RWPE2 (cell line): ENCODE measurements around the gene PI4KA.
A peak's percentile ranks its signal among the peaks of the same experiment; 100 is the strongest.
"Not testable (repeated sequence)": the region's sequence is repeated elsewhere in the genome, so short reads cannot be mapped to it uniquely, and the experiment has no call there.

Experiments
- ATAC-seq: fragments of 200-7000 bp; cut with Tn5 transposase; 3 replicates; pipeline ENCODE4 v1.9.1; 2021; ENCODE audit warnings: low read depth
- DNase-seq: peaks from one replicate; pipeline ENCODE4 v3.0.0-alpha.2; 2020; ENCODE audit warnings: low spot score
- H3K27ac ChIP-seq: fragments of 450-650 bp; 2 replicates; pipeline ENCODE4 v1.5.1; 2017; ENCODE audit warnings: mild to moderate bottlenecking; ENCODE audit not compliant: poor library complexity, severe bottlenecking
- H3K27me3 ChIP-seq: fragments of 250-450 bp; sonication (Bioruptor Pico); 2 replicates; pipeline ENCODE4 v1.5.1; 2021; ENCODE audit warnings: mild to moderate bottlenecking, moderate library complexity; ENCODE audit not compliant: insufficient read depth, poor library complexity, severe bottlenecking
- H3K36me3 ChIP-seq: fragments of 250-450 bp; sonication (Bioruptor Pico); 2 replicates; pipeline ENCODE4 v1.5.1; 2020; ENCODE audit warnings: low read depth, mild to moderate bottlenecking, moderate library complexity
- H3K4me1 ChIP-seq: fragments of 250-450 bp; sonication (Bioruptor Pico); 2 replicates; pipeline ENCODE4 v1.5.1; 2021; ENCODE audit warnings: mild to moderate bottlenecking, moderate library complexity; ENCODE audit not compliant: insufficient read depth, poor library complexity, severe bottlenecking
- H3K4me3 ChIP-seq: fragments of 250-450 bp; sonication (Bioruptor Pico); 2 replicates; pipeline ENCODE4 v1.5.1; 2021; ENCODE audit warnings: mild to moderate bottlenecking, moderate library complexity; ENCODE audit not compliant: severe bottlenecking
- H3K9me3 ChIP-seq: fragments of 250-450 bp; sonication (Bioruptor Pico); 2 replicates; pipeline ENCODE4 v1.5.1; 2021; ENCODE audit warnings: mild to moderate bottlenecking, moderate library complexity; ENCODE audit not compliant: severe bottlenecking
- TF ChIP-seq, protein P1 (sequence below): fragments of 450-650 bp; IDR thresholded peaks from one replicate; pipeline ENCODE4 v1.5.1; 2017; ENCODE audit warnings: mild to moderate bottlenecking, moderate library complexity; ENCODE audit not compliant: poor library complexity, severe bottlenecking

PI4KA gene

GRCh38 chr22:20904008-20904979 lies 45.7 kb upstream of the PI4KA start:
- Histone ChIP-seq H3K9me3 (no peaks in the 10 kb centered on the region), H3K4me1 (peaks cover 19% of the 10 kb centered on the region), H3K27ac (peak overlapping the region; percentile 68), H3K4me3 (no peak overlapping the region), H3K36me3 (no peaks in the 10 kb centered on the region), H3K27me3 (no peaks in the 10 kb centered on the region)
- peak; percentile 92 for ATAC-seq
- TF ChIP-seq, protein P1, sequence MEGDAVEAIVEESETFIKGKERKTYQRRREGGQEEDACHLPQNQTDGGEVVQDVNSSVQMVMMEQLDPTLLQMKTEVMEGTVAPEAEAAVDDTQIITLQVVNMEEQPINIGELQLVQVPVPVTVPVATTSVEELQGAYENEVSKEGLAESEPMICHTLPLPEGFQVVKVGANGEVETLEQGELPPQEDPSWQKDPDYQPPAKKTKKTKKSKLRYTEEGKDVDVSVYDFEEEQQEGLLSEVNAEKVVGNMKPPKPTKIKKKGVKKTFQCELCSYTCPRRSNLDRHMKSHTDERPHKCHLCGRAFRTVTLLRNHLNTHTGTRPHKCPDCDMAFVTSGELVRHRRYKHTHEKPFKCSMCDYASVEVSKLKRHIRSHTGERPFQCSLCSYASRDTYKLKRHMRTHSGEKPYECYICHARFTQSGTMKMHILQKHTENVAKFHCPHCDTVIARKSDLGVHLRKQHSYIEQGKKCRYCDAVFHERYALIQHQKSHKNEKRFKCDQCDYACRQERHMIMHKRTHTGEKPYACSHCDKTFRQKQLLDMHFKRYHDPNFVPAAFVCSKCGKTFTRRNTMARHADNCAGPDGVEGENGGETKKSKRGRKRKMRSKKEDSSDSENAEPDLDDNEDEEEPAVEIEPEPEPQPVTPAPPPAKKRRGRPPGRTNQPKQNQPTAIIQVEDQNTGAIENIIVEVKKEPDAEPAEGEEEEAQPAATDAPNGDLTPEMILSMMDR = no peak
- peak; percentile 73 for DNase-seq

GRCh38 chr22:20903093-20903492 lies 44.5 kb upstream of the PI4KA start:
- no peaks in the 10 kb centered on the region for H3K9me3 ChIP-seq
- no peak for DNase-seq
- ATAC-seq = no peak
- peaks cover 19% of the 10 kb centered on the region for H3K4me1 ChIP-seq
- H3K36me3 ChIP-seq = no peaks in the 10 kb centered on the region
- no peak overlapping the region for H3K27ac ChIP-seq
- TF ChIP-seq, protein P1 = no peak
- no peak overlapping the region for H3K4me3 ChIP-seq
- H3K27me3 ChIP-seq = no peaks in the 10 kb centered on the region

DNA sequence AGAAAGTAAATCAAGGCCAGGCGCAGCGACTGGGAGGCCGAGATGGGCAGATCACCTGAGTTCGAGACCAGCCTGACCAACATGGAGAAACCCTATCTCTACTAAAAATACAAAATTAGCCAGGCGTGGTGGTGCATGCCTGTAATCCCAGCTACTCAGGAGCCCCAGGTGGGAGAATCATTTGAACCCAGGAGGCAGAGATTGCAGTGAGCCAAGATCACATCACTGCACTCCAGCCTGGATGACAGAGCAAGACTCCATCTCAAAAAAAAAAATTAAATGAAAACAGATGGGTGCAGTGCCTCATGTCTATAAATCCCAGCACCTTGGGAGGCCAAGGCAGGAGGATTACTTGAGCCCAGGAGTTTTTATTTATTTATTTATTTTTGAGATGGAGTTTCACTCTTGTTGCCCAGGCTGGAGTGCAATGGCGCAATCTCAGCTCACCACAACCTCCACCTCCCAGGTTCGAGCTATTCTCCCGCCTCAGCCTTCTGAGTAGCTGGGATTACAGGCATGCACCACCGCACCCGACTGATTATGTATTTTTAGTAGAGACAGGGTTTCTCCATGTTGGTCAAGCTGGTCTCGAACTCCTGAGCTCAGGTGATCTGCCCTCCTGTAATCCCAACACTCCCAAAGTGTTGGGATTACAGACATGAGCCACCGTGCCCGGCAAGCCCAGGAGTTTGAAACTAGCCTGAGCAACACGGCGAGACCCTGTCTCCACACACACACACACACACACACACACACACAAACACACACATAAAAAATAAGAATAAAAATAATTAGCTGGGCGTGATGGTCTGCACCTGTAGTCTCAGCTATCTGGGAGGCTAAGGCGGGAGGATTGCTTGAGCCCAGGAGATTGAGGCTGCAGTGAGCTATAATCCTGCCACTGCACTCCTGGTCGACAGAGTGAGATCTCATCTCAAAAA lies 42.8 kb upstream of the PI4KA start:
- ATAC-seq, H3K4me3 ChIP-seq: not testable (repeated sequence)

DNA sequence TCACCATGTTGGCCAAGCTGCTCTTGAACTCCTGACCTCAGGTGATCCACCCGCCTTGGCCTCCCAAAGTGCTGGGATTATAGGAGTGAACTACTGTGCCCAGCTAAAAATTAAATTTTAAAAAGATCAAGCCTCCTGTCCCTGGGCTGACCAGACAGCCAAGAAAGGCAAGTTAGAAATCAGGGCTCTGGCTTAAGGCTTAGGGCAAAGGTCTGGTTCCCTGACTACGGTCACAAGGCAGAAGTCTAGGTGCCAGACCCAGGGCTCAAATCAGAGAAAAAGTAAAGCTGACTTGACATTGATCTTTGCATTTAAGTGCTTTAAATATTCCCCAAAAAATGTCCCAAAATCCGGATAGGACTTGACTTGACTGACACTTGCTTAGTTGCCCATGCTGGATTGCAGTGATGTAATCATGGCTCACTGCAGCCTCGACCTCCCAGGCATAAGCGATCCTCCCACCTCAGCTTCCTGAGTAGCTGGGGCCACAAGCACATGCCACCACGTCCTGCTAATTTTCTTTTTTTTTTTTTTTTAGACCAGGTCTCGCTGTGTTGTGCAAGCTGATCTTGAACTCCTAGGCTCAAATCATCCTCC lies 41.3 kb upstream of the PI4KA start:
- H3K4me3 ChIP-seq = no peak overlapping the region
- no peaks in the 10 kb centered on the region for H3K27me3 ChIP-seq
- no peaks in the 10 kb centered on the region for H3K36me3 ChIP-seq
- no peaks in the 10 kb centered on the region for H3K9me3 ChIP-seq
- H3K4me1 ChIP-seq = peaks cover 8% of the 10 kb centered on the region
- TF ChIP-seq, protein P1 = no peak
- DNase-seq (no peak), ATAC-seq (no peak)
- no peak overlapping the region for H3K27ac ChIP-seq

More for the DNA sequence above, 42.8 kb upstream of the PI4KA start:
- DNase-seq, H3K27ac ChIP-seq, H3K36me3 ChIP-seq, H3K9me3 ChIP-seq, H3K27me3 ChIP-seq: not testable (repeated sequence)
- peaks cover 19% of the 10 kb centered on the region for H3K4me1 ChIP-seq

DNA sequence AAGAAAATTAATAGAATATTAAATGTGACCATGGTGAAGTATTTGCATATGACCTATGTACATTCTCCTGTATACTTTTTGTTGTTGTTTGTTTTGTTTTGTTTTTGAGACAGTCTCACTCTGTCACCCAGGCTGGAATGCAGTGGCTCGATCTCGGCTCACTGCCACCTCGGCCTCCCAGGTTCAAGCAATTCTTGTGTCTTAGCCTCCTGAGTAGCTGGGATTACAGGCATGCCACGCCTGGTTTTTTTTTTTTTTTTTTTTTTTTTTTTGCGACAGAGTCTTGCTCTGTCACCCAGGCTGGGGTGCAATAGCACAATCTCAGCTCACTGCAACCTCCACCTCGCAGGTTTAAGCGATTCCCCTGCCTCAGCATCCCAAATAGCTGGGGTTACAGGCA lies 39.1 kb upstream of the PI4KA start:
- not testable (repeated sequence) for H3K36me3 ChIP-seq, H3K9me3 ChIP-seq, H3K4me1 ChIP-seq, H3K27ac ChIP-seq, ATAC-seq, H3K4me3 ChIP-seq, DNase-seq, H3K27me3 ChIP-seq
